Sigmoid colon (tissue), 4 donors: ENCODE results near the gene EIF4A3.

Source experiments
- EP300 ChIP-seq, 4 donors: sonication (generic); formaldehyde crosslinking; IDR thresholded peaks; one replicate each; pipeline ENCODE4 v1.6.1; 2017; ENCODE audit warnings: antibody characterized with exemption in 4 of 4
- POLR2A ChIP-seq, 2 donors: fragments of 450-650 bp; IDR thresholded peaks; one replicate each; pipeline ENCODE4 v1.6.1; 2016; ENCODE audit warnings: antibody characterized with exemption in 2 of 2, mild to moderate bottlenecking in 2 of 2, moderate library complexity in 2 of 2
- POLR2AphosphoS5 ChIP-seq, 4 donors: sonication (generic); formaldehyde crosslinking; IDR thresholded peaks; one replicate each; pipeline ENCODE4 v1.6.1; 2017; ENCODE audit warnings: antibody characterized with exemption in 4 of 4
- TF ChIP-seq, protein P1 (sequence below), 4 experiments: fragments of 450-650 bp in 3 of 4; fragments of 200-600 bp in 1 of 4; IDR thresholded peaks; one replicate each; pipeline ENCODE4 v1.5.1; 2016 to 2019; ENCODE audit warnings: antibody characterized with exemption in 4 of 4, mild to moderate bottlenecking in 3 of 4, moderate library complexity in 2 of 4

DNA sequence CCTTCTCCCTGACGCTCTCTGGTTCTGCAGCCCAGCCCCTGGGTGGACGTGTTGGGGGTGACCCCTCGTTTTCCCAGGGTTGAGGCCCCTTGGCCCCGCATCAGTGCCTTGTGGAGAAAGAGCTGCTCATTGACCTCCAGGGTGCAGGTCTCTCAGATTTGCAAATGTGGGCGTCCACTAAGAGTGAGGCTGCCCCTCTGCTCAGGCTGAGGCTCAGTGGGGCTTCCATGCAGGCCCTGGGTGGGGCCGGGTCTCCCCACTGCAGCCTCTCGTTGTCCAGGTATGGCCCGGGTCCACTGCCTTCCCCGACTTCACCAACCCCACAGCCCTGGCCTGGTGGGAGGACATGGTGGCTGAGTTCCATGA is 36.5 kb downstream of the EIF4A3 start:
- TF ChIP-seq, protein P1, sequence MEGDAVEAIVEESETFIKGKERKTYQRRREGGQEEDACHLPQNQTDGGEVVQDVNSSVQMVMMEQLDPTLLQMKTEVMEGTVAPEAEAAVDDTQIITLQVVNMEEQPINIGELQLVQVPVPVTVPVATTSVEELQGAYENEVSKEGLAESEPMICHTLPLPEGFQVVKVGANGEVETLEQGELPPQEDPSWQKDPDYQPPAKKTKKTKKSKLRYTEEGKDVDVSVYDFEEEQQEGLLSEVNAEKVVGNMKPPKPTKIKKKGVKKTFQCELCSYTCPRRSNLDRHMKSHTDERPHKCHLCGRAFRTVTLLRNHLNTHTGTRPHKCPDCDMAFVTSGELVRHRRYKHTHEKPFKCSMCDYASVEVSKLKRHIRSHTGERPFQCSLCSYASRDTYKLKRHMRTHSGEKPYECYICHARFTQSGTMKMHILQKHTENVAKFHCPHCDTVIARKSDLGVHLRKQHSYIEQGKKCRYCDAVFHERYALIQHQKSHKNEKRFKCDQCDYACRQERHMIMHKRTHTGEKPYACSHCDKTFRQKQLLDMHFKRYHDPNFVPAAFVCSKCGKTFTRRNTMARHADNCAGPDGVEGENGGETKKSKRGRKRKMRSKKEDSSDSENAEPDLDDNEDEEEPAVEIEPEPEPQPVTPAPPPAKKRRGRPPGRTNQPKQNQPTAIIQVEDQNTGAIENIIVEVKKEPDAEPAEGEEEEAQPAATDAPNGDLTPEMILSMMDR (IDR thresholded peaks at IDR 0.05): no peak
- TF ChIP-seq POLR2A (IDR thresholded peaks at IDR 0.05) (no peak), EP300 (IDR thresholded peaks at IDR 0.05) (no peak), POLR2AphosphoS5 (IDR thresholded peaks at IDR 0.05) (no peak)
